ENCODE results near the gene APBB2.

Gene APBB2

DNA sequence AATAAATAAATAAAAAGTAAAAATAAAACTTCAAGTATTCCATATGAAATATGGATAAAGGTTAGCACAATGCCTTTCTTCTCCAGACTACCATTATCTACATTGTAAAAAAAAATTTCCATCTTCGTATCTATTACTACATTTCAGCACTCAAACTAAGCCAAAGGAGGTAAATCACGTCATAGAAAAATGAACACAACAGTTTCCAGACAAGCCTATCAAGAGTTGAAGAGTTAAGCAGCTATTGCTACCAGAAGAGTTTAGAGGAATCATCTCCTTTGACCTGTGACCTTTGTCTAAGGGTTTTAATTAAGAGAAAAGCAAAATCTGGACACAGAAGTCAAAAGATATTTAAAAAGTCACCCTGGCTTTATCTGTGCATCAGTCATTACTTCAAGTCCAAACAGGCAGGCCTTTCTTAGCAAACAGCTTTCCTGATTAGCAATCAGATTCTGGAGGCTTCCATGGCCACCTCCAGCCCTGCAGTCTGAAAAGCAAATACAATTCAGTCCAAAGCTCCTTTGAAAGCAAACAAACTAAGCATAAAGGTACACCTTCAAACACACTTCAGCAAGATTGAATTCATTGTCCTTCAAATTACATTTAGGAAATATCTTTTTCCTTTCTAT lies 82.2 kb downstream of the APBB2 start:
- DNase-seq = no peak

DNA sequence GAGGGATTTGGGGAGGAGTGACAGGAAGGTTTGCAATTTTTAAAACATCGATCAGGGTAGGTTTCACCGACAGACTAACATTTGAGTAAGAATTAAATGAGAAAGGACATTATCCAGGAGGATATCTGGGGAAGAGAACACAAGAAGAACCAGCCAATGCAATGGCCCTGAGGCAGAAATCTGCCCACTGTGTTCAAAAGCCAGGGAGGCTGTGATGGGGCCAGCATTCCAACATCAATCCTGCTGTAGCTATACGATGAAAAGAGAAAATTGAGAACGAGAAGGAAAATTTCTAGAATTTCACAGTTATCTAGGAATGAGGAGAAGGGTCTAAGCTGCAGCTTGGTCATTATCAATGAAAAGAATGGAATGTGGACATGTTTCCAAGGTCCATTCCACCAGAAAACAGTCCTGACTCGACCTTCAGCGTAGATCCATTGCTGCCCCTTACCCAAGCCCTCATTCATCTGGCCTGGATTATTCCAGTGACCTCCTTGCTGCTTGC lies 84.4 kb downstream of the APBB2 start:
- no peak for DNase-seq

GRCh38 chr4:41129128-41129754 lies 85.1 kb downstream of the APBB2 start:
- DNase-seq = no peak

- DNase-seq = no peak
These were observed 88.6 kb downstream of the APBB2 start for GRCh38 chr4:41125558-41126311.

DNA sequence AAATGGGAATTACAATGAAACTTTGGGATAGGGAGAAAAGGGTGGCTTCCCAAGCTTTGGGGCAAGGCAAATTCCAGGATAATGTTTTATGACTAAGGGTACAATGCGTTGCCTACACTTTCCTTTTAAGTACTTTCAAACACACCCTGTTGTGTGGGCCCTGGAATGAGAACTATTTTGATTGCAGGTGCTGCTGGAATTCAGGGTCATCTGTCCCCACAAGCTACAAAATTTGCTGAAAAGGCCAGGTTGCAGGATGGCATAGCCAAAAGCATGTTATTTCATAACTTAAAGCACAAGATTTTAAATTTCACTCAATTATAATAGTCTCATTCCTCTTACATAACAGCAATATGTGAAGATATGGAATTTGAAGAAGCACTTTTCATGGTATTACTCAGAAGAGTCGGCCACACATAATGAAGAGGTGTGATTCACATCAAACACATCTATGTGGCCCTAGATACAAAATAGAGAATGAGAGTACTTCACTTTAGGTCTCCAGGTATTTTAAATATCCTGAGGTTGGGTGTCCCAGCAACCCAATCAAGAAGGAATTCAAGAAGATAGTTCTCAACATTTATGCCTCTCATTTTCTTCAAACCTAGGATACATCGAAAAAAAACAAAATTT lies 89.3 kb downstream of the APBB2 start:
- no peak for DNase-seq

- no peak for DNase-seq
These were observed 91.6 kb downstream of the APBB2 start for GRCh38 chr4:41122775-41123174.

- no peak for DNase-seq
These were observed 92.0 kb downstream of the APBB2 start for GRCh38 chr4:41122309-41122708.

GRCh38 chr4:41121906-41122305 lies 92.4 kb downstream of the APBB2 start:
- no peak for DNase-seq

DNA sequence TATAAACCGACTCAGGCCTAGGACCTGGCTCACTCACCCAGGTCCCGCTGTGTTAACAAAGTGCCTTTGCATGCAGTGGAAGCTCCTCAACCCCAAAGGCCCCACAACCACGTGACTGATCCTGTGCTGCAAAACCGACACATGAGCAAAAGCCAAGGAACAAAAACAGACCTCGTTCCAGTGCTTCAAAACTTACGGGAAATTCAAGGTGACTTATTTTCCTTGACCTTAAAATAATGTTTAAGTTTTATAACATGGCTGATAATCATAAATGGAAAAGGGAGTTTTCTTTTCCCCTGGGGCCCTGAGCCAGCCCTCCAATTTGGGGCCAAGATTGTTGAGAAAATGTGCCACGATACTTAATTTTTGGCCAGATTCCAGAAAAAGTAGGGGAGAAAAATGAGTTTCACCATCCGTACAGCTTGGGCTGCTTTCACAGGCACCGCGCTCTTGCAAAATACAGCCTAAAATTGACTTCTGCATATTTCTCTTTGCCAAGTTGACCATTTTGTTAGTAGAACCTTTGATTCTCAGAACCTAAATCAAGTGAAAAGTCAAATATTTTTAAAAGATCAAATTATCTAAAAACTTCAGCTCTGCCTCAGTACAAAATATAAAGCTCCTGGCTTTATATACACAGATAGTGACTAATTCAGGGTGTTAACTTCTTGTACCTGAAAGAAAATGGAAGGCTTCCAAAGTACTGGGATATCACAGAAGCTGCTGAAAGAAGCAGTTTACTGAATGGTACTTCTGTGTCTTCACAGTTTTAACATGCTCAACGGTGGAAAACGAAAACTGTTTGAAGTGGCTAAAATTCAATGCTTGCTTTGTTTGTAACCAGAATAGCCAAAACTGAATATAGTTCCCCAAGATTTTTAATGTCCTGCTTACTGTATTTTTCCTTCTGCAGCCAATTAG lies 93.8 kb downstream of the APBB2 start:
- DNase-seq = no peak

- no peak for DNase-seq
These were observed 94.5 kb downstream of the APBB2 start for GRCh38 chr4:41119867-41120295.

GRCh38 chr4:41111791-41112190 lies 102.6 kb downstream of the APBB2 start:
- no peak for DNase-seq

DNA sequence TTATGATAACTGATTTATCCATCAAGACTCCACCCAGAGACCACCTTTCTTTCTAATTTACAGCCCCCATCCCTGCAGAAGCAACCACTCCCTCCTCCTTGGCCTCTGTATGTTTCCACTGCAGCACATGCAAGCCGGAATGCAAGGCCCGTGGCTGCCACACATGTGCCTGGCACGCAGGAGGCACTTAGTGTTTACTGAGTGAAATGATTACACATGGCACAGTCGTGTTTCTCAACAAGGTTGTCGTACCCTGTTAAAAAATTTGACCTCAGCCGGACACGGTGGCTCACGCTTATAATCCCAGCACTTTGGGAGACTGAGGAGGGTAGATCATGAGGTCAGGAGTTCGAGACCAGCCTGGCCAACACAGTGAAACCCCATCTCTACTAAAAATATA lies 104.3 kb downstream of the APBB2 start:
- DNase-seq = no peak

- no peak for DNase-seq
These were observed 105.9 kb downstream of the APBB2 start for GRCh38 chr4:41108481-41108880.

DNA sequence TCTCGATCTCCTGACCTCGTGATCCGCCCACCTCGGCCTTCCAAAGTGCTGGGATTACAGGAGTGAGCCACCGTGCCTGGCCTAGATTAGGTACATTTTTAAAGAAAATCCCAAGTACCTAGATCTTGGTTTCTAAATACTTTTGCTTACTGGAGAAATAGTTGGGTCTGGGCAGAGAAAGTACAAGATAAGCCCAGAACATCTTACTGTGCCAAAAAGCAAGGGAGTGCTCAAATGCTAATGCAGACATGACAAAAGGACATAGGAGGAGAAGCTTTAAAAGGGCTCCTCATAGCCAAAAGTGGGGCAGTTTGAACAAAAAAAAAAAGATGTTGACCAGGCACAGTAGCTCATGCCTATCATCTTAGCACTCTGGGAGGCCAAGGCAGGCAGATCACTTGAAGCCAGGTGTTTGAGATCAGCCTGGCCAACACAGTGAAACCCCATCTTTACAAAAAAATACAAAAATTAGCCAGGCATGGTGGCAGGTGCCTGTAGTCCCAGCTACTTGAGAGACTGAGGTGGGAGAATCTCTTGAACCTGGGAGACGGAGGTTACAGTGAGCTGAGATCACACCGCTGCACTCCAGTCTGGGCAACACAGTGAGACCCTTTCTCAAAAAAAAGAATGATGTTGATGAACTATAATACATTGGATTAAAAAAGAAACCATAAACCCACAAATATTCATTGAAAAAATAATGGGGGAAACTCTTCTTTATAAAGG lies 107.5 kb downstream of the APBB2 start:
- no peak for DNase-seq

- no peak for DNase-seq
These were observed 108.3 kb downstream of the APBB2 start for GRCh38 chr4:41106081-41106480.

GRCh38 chr4:41104155-41104554 lies 110.2 kb downstream of the APBB2 start:
- no peak for DNase-seq

GRCh38 chr4:41103657-41104056 lies 110.7 kb downstream of the APBB2 start:
- DNase-seq = no peak

DNA sequence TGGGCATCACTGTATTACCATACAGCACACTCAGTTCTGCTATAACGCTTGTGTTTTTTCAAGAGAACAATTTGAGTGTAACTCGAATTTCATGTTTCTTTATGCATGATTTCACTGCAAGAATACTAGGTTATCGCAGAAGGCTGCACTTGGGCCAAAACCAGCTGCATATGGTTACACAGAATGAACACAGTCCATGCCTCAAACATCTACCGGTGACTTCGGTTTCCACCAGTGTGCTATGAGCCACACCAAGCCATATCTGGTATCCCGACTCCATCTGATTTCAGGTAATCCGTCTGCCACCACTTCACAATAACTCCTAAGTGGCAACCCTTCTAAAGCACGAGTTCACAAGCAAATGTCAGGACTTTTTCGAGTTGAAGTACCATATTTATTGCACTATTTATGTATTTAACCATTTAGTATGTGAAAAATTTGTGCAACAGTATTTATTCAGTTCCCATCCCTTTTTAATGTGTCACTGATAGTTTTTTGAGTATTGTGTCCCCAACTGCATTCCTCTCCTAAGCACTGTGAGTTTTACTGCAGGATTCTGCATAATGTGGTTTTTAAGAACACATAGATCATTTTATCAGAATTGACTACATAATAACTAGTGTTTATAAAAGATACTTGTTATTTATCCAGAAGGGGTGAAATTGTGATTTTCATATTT lies 111.8 kb downstream of the APBB2 start:
- DNase-seq = no peak

- no peak for DNase-seq
These were observed 116.0 kb downstream of the APBB2 start for GRCh38 chr4:41098093-41099048.

DNA sequence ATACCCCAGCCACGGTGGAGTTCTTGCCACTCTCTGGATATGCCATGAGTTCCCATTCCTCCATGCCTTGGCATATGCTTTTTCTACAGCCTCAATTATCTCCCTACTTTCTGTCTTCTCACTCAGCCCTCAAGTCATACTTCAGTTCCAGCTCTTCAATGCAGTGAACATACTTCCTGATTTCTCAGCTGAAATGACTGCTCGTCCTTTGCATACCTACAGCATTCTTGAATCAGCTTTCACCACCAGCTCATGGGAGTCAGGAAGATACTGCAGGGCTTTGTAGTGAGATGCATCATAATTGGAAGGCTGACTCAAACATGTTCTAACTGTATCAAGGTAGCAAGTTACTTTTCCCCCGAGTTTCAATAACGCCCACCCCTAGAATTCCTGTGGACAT lies 118.4 kb downstream of the APBB2 start:
- no peak for DNase-seq
